ENCODE measurements around the gene SAMD1.

DNA sequence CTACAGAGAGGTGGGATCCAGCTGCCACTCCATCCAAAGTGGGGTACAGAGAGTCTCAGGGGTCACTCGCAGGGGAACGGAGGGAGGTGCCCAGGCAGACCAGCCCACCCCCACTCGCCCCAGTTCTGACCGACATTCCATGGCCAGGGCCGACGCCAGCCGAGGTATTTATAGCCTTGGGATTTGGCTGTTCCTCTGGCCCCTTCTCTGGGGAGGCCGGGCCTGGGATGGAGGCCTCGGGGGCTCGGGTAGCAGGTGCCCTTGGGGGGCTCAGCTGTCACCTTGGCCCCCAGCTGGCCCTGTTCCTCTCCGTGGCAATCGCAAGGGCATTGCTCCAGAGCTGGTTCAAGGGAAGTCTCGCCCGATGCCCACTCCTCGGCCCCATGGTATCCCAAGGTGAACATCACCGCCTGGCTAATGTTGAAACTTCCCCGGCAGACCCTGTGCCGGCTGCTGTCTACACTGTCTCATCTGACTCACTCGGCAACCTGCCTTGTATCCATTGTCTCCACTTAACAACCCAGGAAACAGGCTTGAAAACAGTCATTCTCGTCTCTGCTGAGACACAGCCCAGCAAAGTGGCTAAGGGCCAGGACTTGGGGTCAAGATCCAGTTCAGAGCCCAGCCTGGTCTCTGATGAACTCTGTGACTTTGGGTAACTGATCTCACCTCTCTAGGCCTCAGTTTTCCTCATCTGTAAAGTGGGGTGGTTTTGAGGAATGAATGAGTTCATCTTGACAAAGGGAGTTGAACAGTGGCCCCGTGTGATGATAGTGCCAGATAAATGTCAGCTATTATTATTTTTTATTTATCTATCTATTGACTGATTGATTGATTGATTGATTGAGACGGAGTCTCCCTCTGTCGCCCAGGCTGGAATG lies 17.3 kb upstream of the SAMD1 start:
- TF ChIP-seq, protein P1, sequence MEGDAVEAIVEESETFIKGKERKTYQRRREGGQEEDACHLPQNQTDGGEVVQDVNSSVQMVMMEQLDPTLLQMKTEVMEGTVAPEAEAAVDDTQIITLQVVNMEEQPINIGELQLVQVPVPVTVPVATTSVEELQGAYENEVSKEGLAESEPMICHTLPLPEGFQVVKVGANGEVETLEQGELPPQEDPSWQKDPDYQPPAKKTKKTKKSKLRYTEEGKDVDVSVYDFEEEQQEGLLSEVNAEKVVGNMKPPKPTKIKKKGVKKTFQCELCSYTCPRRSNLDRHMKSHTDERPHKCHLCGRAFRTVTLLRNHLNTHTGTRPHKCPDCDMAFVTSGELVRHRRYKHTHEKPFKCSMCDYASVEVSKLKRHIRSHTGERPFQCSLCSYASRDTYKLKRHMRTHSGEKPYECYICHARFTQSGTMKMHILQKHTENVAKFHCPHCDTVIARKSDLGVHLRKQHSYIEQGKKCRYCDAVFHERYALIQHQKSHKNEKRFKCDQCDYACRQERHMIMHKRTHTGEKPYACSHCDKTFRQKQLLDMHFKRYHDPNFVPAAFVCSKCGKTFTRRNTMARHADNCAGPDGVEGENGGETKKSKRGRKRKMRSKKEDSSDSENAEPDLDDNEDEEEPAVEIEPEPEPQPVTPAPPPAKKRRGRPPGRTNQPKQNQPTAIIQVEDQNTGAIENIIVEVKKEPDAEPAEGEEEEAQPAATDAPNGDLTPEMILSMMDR (IDR thresholded peaks at IDR 0.05; ENCODE audit: insufficient read depth, low read length), result no peak
- TF ChIP-seq, protein P2, sequence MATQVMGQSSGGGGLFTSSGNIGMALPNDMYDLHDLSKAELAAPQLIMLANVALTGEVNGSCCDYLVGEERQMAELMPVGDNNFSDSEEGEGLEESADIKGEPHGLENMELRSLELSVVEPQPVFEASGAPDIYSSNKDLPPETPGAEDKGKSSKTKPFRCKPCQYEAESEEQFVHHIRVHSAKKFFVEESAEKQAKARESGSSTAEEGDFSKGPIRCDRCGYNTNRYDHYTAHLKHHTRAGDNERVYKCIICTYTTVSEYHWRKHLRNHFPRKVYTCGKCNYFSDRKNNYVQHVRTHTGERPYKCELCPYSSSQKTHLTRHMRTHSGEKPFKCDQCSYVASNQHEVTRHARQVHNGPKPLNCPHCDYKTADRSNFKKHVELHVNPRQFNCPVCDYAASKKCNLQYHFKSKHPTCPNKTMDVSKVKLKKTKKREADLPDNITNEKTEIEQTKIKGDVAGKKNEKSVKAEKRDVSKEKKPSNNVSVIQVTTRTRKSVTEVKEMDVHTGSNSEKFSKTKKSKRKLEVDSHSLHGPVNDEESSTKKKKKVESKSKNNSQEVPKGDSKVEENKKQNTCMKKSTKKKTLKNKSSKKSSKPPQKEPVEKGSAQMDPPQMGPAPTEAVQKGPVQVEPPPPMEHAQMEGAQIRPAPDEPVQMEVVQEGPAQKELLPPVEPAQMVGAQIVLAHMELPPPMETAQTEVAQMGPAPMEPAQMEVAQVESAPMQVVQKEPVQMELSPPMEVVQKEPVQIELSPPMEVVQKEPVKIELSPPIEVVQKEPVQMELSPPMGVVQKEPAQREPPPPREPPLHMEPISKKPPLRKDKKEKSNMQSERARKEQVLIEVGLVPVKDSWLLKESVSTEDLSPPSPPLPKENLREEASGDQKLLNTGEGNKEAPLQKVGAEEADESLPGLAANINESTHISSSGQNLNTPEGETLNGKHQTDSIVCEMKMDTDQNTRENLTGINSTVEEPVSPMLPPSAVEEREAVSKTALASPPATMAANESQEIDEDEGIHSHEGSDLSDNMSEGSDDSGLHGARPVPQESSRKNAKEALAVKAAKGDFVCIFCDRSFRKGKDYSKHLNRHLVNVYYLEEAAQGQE (IDR thresholded peaks at IDR 0.05; ENCODE audit: insufficient replicate concordance, low read depth), result no peak

Measured in HL-60 (cell line).